SJSA1 (cell line): ENCODE results near the gene SAP30BP. TPM values are rescaled to one million over a fixed set of nuclear protein-coding genes. Genes with fewer than 3 reads are reported as not detected.

Source experiments
- DNase-seq, 2 experiments: peaks; one replicate each; pipeline ENCODE4 v3.0.0-alpha.2; 2015 to 2020; ENCODE audit warnings: low spot score in 2 of 2, low read depth in 1 of 2
- H3K27ac ChIP-seq: fragments of 250-450 bp; sonication (Bioruptor Pico); 2 replicates; pipeline ENCODE4 v1.5.1; 2020; ENCODE audit warnings: mild to moderate bottlenecking, moderate library complexity
- H3K27me3 ChIP-seq: fragments of 250-450 bp; sonication (Bioruptor Pico); replicated peaks from 2 replicates; pipeline ENCODE4 v1.5.1; 2020; ENCODE audit warnings: mild to moderate bottlenecking, moderate library complexity
- H3K36me3 ChIP-seq: fragments of 250-450 bp; sonication (Bioruptor Pico); 2 replicates; pipeline ENCODE4 v1.5.1; 2020; ENCODE audit warnings: mild to moderate bottlenecking
- H3K4me1 ChIP-seq: fragments of 250-450 bp; sonication (Bioruptor Pico); replicated peaks from 2 replicates; pipeline ENCODE4 v1.6.1; 2021; ENCODE audit warnings: mild to moderate bottlenecking
- H3K4me3 ChIP-seq: fragments of 250-450 bp; sonication (Bioruptor Pico); 2 replicates; pipeline ENCODE4 v1.5.1; 2020; ENCODE audit warnings: mild to moderate bottlenecking
- H3K9me3 ChIP-seq: fragments of 250-450 bp; sonication (Bioruptor Pico); replicated peaks from 2 replicates; pipeline ENCODE4 v1.5.1; 2020; ENCODE audit warnings: mild to moderate bottlenecking
- total RNA-seq: library from RNA; depleted of rRNA; stranded (reverse); fragments of >200 nt; shearing (Covaris generic); gene quantifications from 2 replicates; pipeline ENCODE4 v1.2.3, GENCODE V29; 2014

The SAP30BP gene
- total RNA-seq, 1 experiment from 2014 or later = 90.5 TPM

GRCh38 chr17:75628425-75628824 is 38.7 kb upstream of the SAP30BP start:
- no peak overlapping the region for H3K4me3 ChIP-seq
- H3K27ac ChIP-seq = no peak overlapping the region
- H3K27me3 ChIP-seq = no peaks in the 10 kb centered on the region
- no peaks in the 10 kb centered on the region for H3K9me3 ChIP-seq
- peaks cover 9% of the 10 kb centered on the region for H3K4me1 ChIP-seq
- no peak for DNase-seq
- H3K36me3 ChIP-seq = peaks cover 26% of the 10 kb centered on the region

GRCh38 chr17:75629157-75629556 is 38.0 kb upstream of the SAP30BP start:
- H3K4me3 ChIP-seq = no peak overlapping the region
- H3K4me1 ChIP-seq = peaks cover 16% of the 10 kb centered on the region
- no peaks in the 10 kb centered on the region for H3K9me3 ChIP-seq
- H3K27me3 ChIP-seq = no peaks in the 10 kb centered on the region
- H3K36me3 ChIP-seq = peaks cover 26% of the 10 kb centered on the region
- no peak overlapping the region for H3K27ac ChIP-seq
- DNase-seq = no peak

- no peak for DNase-seq
- Histone ChIP-seq H3K4me1 (peaks cover 17% of the 10 kb centered on the region), H3K27me3 (no peaks in the 10 kb centered on the region)
Measured at GRCh38 chr17:75630071-75630917, 36.8 kb upstream of the SAP30BP start.

GRCh38 chr17:75631353-75631752 is 35.8 kb upstream of the SAP30BP start:
- Histone ChIP-seq H3K4me3 (no peak overlapping the region), H3K27me3 (no peaks in the 10 kb centered on the region), H3K9me3 (no peaks in the 10 kb centered on the region), H3K27ac (no peak overlapping the region), H3K4me1 (peaks cover 17% of the 10 kb centered on the region), H3K36me3 (peaks cover 26% of the 10 kb centered on the region)
- DNase-seq = no peak

More at GRCh38 chr17:75630071-75630917, 36.8 kb upstream of the SAP30BP start:
- Histone ChIP-seq H3K36me3 (peaks cover 26% of the 10 kb centered on the region), H3K9me3 (no peaks in the 10 kb centered on the region), H3K27ac (no peak overlapping the region), H3K4me3 (no peak overlapping the region)

- peaks cover 22% of the 10 kb centered on the region for H3K36me3 ChIP-seq
- H3K4me1 ChIP-seq = peaks cover 17% of the 10 kb centered on the region
- no peak for DNase-seq
- no peak overlapping the region for H3K27ac ChIP-seq
- no peak overlapping the region for H3K4me3 ChIP-seq
- no peaks in the 10 kb centered on the region for H3K27me3 ChIP-seq
- H3K9me3 ChIP-seq = no peaks in the 10 kb centered on the region
Measured at GRCh38 chr17:75632428-75632827, 34.7 kb upstream of the SAP30BP start.

GRCh38 chr17:75632863-75633485 is 34.2 kb upstream of the SAP30BP start, which contains the start of gene SMIM5:
TSS of gene SMIM5 (plus strand) at chr17:75633434. CDS start at chr17:75640202, 6,768 bp downstream.
- peak; percentile 84 to 95 for DNase-seq
- no peak within 1 kb of the TSS for H3K4me3 ChIP-seq
- H3K9me3 ChIP-seq = no peaks in the 10 kb centered on the region
- peaks cover 17% of the 10 kb centered on the region for H3K4me1 ChIP-seq
- H3K27ac ChIP-seq = 0 out of 2 replicates have a peak within 1 kb of the TSS, but pooled peaks have one; percentile 3
- no peaks in the 10 kb centered on the region for H3K27me3 ChIP-seq
- peaks cover 22% of the 10 kb centered on the region for H3K36me3 ChIP-seq

GRCh38 chr17:75633486-75634375 is 33.4 kb upstream of the SAP30BP start:
- Histone ChIP-seq H3K36me3 (peaks cover 26% of the 10 kb centered on the region), H3K4me3 (no peak overlapping the region), H3K9me3 (no peaks in the 10 kb centered on the region), H3K27ac (0 out of 2 replicates have a peak overlapping the region, but pooled peaks have one; percentile 3), H3K27me3 (no peaks in the 10 kb centered on the region), H3K4me1 (peaks cover 17% of the 10 kb centered on the region)
- peak; percentile 84 to 92 for DNase-seq

- Histone ChIP-seq H3K4me1 (peaks cover 17% of the 10 kb centered on the region), H3K36me3 (peaks cover 26% of the 10 kb centered on the region; the same call in 1 of the 2 replicates), H3K27ac (no peak overlapping the region), H3K9me3 (no peaks in the 10 kb centered on the region), H3K4me3 (no peak overlapping the region), H3K27me3 (no peaks in the 10 kb centered on the region)
- no peak for DNase-seq
Measured at GRCh38 chr17:75634376-75634740, 32.8 kb upstream of the SAP30BP start.

- no peak overlapping the region for H3K27ac ChIP-seq
- no peaks in the 10 kb centered on the region for H3K9me3 ChIP-seq
- DNase-seq = no peak
- no peak overlapping the region for H3K4me3 ChIP-seq
- peaks cover 17% of the 10 kb centered on the region for H3K4me1 ChIP-seq
- H3K27me3 ChIP-seq = no peaks in the 10 kb centered on the region
- peaks cover 26% of the 10 kb centered on the region; the same call in 1 of the 2 replicates for H3K36me3 ChIP-seq
Measured at GRCh38 chr17:75634754-75635609, 32.2 kb upstream of the SAP30BP start.

- no peak overlapping the region for H3K27ac ChIP-seq
- no peak overlapping the region for H3K4me3 ChIP-seq
- no peaks in the 10 kb centered on the region for H3K9me3 ChIP-seq
- H3K36me3 ChIP-seq = peaks cover 28% of the 10 kb centered on the region
- DNase-seq = no peak
- H3K4me1 ChIP-seq = peaks cover 17% of the 10 kb centered on the region
- no peaks in the 10 kb centered on the region for H3K27me3 ChIP-seq
Measured at GRCh38 chr17:75635610-75636202, 31.4 kb upstream of the SAP30BP start.

- DNase-seq = no peak
- Histone ChIP-seq H3K9me3 (no peaks in the 10 kb centered on the region), H3K4me3 (no peak overlapping the region), H3K36me3 (peaks cover 27% of the 10 kb centered on the region), H3K4me1 (peaks cover 17% of the 10 kb centered on the region), H3K27me3 (no peaks in the 10 kb centered on the region), H3K27ac (no peak overlapping the region)
Measured at GRCh38 chr17:75636381-75637142, 30.6 kb upstream of the SAP30BP start.

GRCh38 chr17:75637143-75637538 is 30.0 kb upstream of the SAP30BP start:
- H3K4me1 ChIP-seq = peaks cover 17% of the 10 kb centered on the region
- H3K4me3 ChIP-seq = no peak overlapping the region
- H3K27ac ChIP-seq = no peak overlapping the region
- H3K9me3 ChIP-seq = no peaks in the 10 kb centered on the region
- DNase-seq = no peak
- H3K27me3 ChIP-seq = no peaks in the 10 kb centered on the region
- peaks cover 26% of the 10 kb centered on the region for H3K36me3 ChIP-seq
